ENCODE results near the gene MXI1. TPM values are rescaled to one million over a fixed set of nuclear protein-coding genes. Genes with fewer than 3 reads are reported as not detected.

MXI1 gene
- total and polyA plus RNA-seq, 4 donors: 9.6 to 52.0 (median 14.2) TPM

DNA sequence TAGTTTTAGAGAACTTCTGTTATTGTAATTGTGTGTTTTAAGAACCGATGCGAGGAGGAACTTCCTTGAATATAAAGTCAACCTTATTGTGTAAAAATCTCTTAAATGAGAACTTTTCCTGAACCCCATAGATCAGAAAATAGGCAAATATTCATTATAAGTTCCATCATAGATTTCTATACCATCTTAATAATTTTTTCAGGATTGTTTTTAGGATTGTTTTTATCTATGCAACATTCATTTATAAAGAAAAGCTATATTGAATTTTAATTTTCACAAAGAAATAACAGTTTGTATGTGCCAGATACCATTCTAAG is 99.0 kb downstream of the MXI1 start:
- Histone ChIP-seq H3K9ac (ENCODE audit: low read depth in 1 of 2, low read length in 2 of 2) (peak overlapping the region in 1 of 2 donors; percentile 65), H3K4me1 (ENCODE audit: control insufficient read depth in 4 of 4, insufficient read depth in 4 of 4, low read length in 3 of 4) (peaks cover 3 to 26% (median 15%) of the 10 kb centered on the region in 4 donors), H3K27ac (ENCODE audit: low read depth in 1 of 2, low read length in 2 of 2) (peak overlapping the region; percentile 18 to 92), H3K36me3 (ENCODE audit: control insufficient read depth in 4 of 4, insufficient read depth in 3 of 4, low read depth in 1 of 4, low read length in 3 of 4) (peaks cover 2 to 14% (median 9%) of the 10 kb centered on the region in 4 donors), H3K9me3 (ENCODE audit: control insufficient read depth in 4 of 4, low read length in 3 of 4) (no peaks in the 10 kb centered on the region), H3K4me3 (ENCODE audit: low read depth in 1 of 3, low read length in 3 of 3) (no peak overlapping the region), H3K27me3 (ENCODE audit: control insufficient read depth in 4 of 4, insufficient read depth in 4 of 4, low read length in 3 of 4) (no peaks in the 10 kb centered on the region)
- DNase-seq (ENCODE audit: low spot score): no peak
- 10% methylated on average over 2 of the region's 2 CpGs for WGBS
- TF ChIP-seq, protein P1, sequence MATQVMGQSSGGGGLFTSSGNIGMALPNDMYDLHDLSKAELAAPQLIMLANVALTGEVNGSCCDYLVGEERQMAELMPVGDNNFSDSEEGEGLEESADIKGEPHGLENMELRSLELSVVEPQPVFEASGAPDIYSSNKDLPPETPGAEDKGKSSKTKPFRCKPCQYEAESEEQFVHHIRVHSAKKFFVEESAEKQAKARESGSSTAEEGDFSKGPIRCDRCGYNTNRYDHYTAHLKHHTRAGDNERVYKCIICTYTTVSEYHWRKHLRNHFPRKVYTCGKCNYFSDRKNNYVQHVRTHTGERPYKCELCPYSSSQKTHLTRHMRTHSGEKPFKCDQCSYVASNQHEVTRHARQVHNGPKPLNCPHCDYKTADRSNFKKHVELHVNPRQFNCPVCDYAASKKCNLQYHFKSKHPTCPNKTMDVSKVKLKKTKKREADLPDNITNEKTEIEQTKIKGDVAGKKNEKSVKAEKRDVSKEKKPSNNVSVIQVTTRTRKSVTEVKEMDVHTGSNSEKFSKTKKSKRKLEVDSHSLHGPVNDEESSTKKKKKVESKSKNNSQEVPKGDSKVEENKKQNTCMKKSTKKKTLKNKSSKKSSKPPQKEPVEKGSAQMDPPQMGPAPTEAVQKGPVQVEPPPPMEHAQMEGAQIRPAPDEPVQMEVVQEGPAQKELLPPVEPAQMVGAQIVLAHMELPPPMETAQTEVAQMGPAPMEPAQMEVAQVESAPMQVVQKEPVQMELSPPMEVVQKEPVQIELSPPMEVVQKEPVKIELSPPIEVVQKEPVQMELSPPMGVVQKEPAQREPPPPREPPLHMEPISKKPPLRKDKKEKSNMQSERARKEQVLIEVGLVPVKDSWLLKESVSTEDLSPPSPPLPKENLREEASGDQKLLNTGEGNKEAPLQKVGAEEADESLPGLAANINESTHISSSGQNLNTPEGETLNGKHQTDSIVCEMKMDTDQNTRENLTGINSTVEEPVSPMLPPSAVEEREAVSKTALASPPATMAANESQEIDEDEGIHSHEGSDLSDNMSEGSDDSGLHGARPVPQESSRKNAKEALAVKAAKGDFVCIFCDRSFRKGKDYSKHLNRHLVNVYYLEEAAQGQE (IDR thresholded peaks at IDR 0.05): no peak
- no peak for TF ChIP-seq HNF4A (conservative IDR thresholded peaks at IDR 0.05)
- TF ChIP-seq NR2F2 (IDR thresholded peaks at IDR 0.05): no peak
- no peak for TF ChIP-seq JUND (IDR thresholded peaks at IDR 0.05)
- TF ChIP-seq, protein P2, sequence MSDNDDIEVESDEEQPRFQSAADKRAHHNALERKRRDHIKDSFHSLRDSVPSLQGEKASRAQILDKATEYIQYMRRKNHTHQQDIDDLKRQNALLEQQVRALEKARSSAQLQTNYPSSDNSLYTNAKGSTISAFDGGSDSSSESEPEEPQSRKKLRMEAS (IDR thresholded peaks at IDR 0.05): no peak
- no peak for TF ChIP-seq GABPA (IDR thresholded peaks at IDR 0.05 in 1 of 2, conservative IDR thresholded peaks at IDR 0.05 in 1 of 2)
- TF ChIP-seq, protein P3, sequence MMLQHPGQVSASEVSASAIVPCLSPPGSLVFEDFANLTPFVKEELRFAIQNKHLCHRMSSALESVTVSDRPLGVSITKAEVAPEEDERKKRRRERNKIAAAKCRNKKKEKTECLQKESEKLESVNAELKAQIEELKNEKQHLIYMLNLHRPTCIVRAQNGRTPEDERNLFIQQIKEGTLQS (IDR thresholded peaks at IDR 0.05): no peak
- no peak for TF ChIP-seq SP1 (IDR thresholded peaks at IDR 0.05)
- no peak for TF ChIP-seq RXRA (IDR thresholded peaks at IDR 0.05)
- TF ChIP-seq EGR1 (IDR thresholded peaks at IDR 0.05; ENCODE audit: low read depth in 2 of 2): no peak
- no peak for TF ChIP-seq TAF1 (conservative IDR thresholded peaks at IDR 0.05)
- TF ChIP-seq FOXA2 (IDR thresholded peaks at IDR 0.05): no peak
- TF ChIP-seq, protein P4, sequence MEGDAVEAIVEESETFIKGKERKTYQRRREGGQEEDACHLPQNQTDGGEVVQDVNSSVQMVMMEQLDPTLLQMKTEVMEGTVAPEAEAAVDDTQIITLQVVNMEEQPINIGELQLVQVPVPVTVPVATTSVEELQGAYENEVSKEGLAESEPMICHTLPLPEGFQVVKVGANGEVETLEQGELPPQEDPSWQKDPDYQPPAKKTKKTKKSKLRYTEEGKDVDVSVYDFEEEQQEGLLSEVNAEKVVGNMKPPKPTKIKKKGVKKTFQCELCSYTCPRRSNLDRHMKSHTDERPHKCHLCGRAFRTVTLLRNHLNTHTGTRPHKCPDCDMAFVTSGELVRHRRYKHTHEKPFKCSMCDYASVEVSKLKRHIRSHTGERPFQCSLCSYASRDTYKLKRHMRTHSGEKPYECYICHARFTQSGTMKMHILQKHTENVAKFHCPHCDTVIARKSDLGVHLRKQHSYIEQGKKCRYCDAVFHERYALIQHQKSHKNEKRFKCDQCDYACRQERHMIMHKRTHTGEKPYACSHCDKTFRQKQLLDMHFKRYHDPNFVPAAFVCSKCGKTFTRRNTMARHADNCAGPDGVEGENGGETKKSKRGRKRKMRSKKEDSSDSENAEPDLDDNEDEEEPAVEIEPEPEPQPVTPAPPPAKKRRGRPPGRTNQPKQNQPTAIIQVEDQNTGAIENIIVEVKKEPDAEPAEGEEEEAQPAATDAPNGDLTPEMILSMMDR (IDR thresholded peaks at IDR 0.05; ENCODE audit: low read depth, low read length, missing input control): no peak
- TF ChIP-seq RAD21 (IDR thresholded peaks at IDR 0.05): no peak
- no peak for TF ChIP-seq HNF4G (IDR thresholded peaks at IDR 0.05)
- TF ChIP-seq, protein P5, sequence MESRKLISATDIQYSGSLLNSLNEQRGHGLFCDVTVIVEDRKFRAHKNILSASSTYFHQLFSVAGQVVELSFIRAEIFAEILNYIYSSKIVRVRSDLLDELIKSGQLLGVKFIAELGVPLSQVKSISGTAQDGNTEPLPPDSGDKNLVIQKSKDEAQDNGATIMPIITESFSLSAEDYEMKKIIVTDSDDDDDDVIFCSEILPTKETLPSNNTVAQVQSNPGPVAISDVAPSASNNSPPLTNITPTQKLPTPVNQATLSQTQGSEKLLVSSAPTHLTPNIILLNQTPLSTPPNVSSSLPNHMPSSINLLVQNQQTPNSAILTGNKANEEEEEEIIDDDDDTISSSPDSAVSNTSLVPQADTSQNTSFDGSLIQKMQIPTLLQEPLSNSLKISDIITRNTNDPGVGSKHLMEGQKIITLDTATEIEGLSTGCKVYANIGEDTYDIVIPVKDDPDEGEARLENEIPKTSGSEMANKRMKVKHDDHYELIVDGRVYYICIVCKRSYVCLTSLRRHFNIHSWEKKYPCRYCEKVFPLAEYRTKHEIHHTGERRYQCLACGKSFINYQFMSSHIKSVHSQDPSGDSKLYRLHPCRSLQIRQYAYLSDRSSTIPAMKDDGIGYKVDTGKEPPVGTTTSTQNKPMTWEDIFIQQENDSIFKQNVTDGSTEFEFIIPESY (IDR thresholded peaks at IDR 0.05): no peak

DNA sequence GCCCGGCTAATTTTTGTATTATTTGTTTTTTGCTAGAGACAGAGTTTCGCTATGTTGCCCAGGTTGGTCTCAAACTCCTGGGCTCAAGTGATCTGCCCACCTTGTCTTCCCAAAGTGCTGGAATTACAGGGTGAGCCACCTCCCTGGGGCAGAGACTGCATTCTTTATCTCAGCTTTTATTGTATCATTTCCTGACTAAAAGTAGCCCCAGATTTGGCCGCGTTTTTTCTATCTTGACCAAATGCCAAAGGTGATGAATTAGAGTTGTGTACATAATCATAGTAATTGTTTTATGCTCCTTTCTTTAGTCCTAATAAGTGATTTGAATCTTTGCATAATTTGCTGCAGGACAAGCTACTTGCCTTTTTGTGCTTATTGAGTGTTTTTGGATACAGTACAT is 100.4 kb downstream of the MXI1 start:
- H3K27me3 ChIP-seq (ENCODE audit: control insufficient read depth in 4 of 4, insufficient read depth in 4 of 4, low read length in 3 of 4): no peaks in the 10 kb centered on the region
- no peaks in the 10 kb centered on the region for H3K9me3 ChIP-seq (ENCODE audit: control insufficient read depth in 4 of 4, low read length in 3 of 4)
- H3K27ac ChIP-seq (ENCODE audit: low read depth in 1 of 2, low read length in 2 of 2): no peak overlapping the region
- no peak overlapping the region for H3K4me3 ChIP-seq (ENCODE audit: low read depth in 1 of 3, low read length in 3 of 3)
- TF ChIP-seq RAD21 (IDR thresholded peaks at IDR 0.05): no peak
- no peak for TF ChIP-seq FOXA1 (IDR thresholded peaks at IDR 0.05)
- no peak for TF ChIP-seq RXRA (IDR thresholded peaks at IDR 0.05)
- TF ChIP-seq, protein P2 (IDR thresholded peaks at IDR 0.05): no peak
- TF ChIP-seq TAF1 (conservative IDR thresholded peaks at IDR 0.05): no peak
- no peak for TF ChIP-seq FOXA2 (IDR thresholded peaks at IDR 0.05)
- TF ChIP-seq, protein P4 (IDR thresholded peaks at IDR 0.05; ENCODE audit: low read depth, low read length, missing input control): no peak
- no peak for TF ChIP-seq SP1 (IDR thresholded peaks at IDR 0.05)
- no peak for TF ChIP-seq NR2F2 (IDR thresholded peaks at IDR 0.05)
- TF ChIP-seq YY1 (IDR thresholded peaks at IDR 0.05): no peak
- H3K4me1 ChIP-seq (ENCODE audit: control insufficient read depth in 4 of 4, insufficient read depth in 4 of 4, low read length in 3 of 4): peaks cover 3 to 17% (median 5%) of the 10 kb centered on the region in 4 donors
- DNase-seq (ENCODE audit: low spot score): no peak
- H3K9ac ChIP-seq (ENCODE audit: low read depth in 1 of 2, low read length in 2 of 2): no peak overlapping the region
- H3K36me3 ChIP-seq (ENCODE audit: control insufficient read depth in 4 of 4, insufficient read depth in 3 of 4, low read depth in 1 of 4, low read length in 3 of 4): peaks cover 0 to under 1% (median 0%) of the 10 kb centered on the region in 4 donors
- WGBS: 54% methylated on average over 4 of the region's 4 CpGs
